ENCODE measurements around the gene TSPAN32. TPM values are rescaled to one million over a fixed set of nuclear protein-coding genes. Genes with fewer than 3 reads are reported as not detected.

TSPAN32 gene
- total RNA-seq, 1 donor from 2014 or later = 1.9 TPM

GRCh38 chr11:2259466-2259830, 42.4 kb upstream of the TSPAN32 start:
- no peaks in the 10 kb centered on the region for H3K36me3 ChIP-seq
- no peak overlapping the region for H3K27ac ChIP-seq
- no peaks in the 10 kb centered on the region for H3K9me3 ChIP-seq
- intact Hi-C loops (cut with DNase I) = no loop called here
- H3K4me1 ChIP-seq = no peaks in the 10 kb centered on the region
- DNase-seq (ENCODE audit: low spot score in 2 of 2) = peak in 1 of 2 donors; percentile 52
- no peak for TF ChIP-seq CTCF (IDR thresholded peaks at IDR 0.05)
- H3K27me3 ChIP-seq = no peaks in the 10 kb centered on the region
- no peak overlapping the region for H3K4me3 ChIP-seq

- Histone ChIP-seq H3K9me3 (no peaks in the 10 kb centered on the region), H3K27me3 (no peaks in the 10 kb centered on the region), H3K27ac (no peak overlapping the region), H3K4me3 (no peak overlapping the region), H3K4me1 (no peaks in the 10 kb centered on the region), H3K36me3 (no peaks in the 10 kb centered on the region)
- intact Hi-C loops (cut with DNase I) = no loop called here
- no peak for TF ChIP-seq CTCF (IDR thresholded peaks at IDR 0.05)
- DNase-seq (ENCODE audit: low spot score in 2 of 2) = no peak
These were observed 41.8 kb upstream of the TSPAN32 start for GRCh38 chr11:2259897-2260451.

- intact Hi-C loops (cut with DNase I) = no loop called here
These were observed 41.1 kb upstream of the TSPAN32 start for GRCh38 chr11:2260491-2261364.

GRCh38 chr11:2261436-2262230, 40.2 kb upstream of the TSPAN32 start:
- Histone ChIP-seq H3K4me1 (no peaks in the 10 kb centered on the region), H3K27ac (no peak overlapping the region), H3K36me3 (no peaks in the 10 kb centered on the region), H3K4me3 (no peak overlapping the region), H3K9me3 (no peaks in the 10 kb centered on the region), H3K27me3 (no peaks in the 10 kb centered on the region)
- DNase-seq (ENCODE audit: low spot score in 2 of 2) = peak in 1 of 2 donors; percentile 43
- TF ChIP-seq CTCF (IDR thresholded peaks at IDR 0.05) = no peak
- intact Hi-C loops (cut with DNase I) = no loop called here

More at GRCh38 chr11:2260491-2261364, 41.1 kb upstream of the TSPAN32 start:
- TF ChIP-seq CTCF (IDR thresholded peaks at IDR 0.05) = no peak
- Histone ChIP-seq H3K27me3 (no peaks in the 10 kb centered on the region), H3K4me1 (no peaks in the 10 kb centered on the region), H3K27ac (no peak overlapping the region), H3K9me3 (no peaks in the 10 kb centered on the region), H3K36me3 (no peaks in the 10 kb centered on the region), H3K4me3 (no peak overlapping the region)
- peak in 1 of 2 donors; percentile 57 for DNase-seq (ENCODE audit: low spot score in 2 of 2)

GRCh38 chr11:2262301-2263070, 39.3 kb upstream of the TSPAN32 start:
- Histone ChIP-seq H3K4me3 (no peak overlapping the region), H3K27ac (no peak overlapping the region), H3K27me3 (no peaks in the 10 kb centered on the region), H3K36me3 (no peaks in the 10 kb centered on the region), H3K4me1 (no peaks in the 10 kb centered on the region), H3K9me3 (no peaks in the 10 kb centered on the region)
- intact Hi-C loops (cut with DNase I) = no loop called here
- TF ChIP-seq CTCF (IDR thresholded peaks at IDR 0.05) = no peak
- DNase-seq (ENCODE audit: low spot score in 2 of 2) = peak in 1 of 2 donors; percentile 47

Data from ascending aorta (tissue), 2 donors.